GM12878 (cell line): ENCODE measurements around the gene NLRC3. TPM values are rescaled to one million over a fixed set of nuclear protein-coding genes. Genes with fewer than 3 reads are reported as not detected.

Experiments used
- BCL11A ChIP-seq: IDR thresholded peaks from 2 replicates; pipeline ENCODE4 v1.6.1; 2011; ENCODE audit warnings: low read depth, low read length
- CBFB ChIP-seq: IDR thresholded peaks from 2 replicates; pipeline ENCODE4 v1.6.1; 2016; ENCODE audit warnings: antibody characterized with exemption, low read depth
- CBX3 ChIP-seq: fragments of 200-600 bp; sonication (generic); IDR thresholded peaks from 2 replicates; pipeline ENCODE4 v1.6.1; 2016; ENCODE audit warnings: low read depth, borderline replicate concordance
- CEBPB ChIP-seq, 2 experiments: fragments of 150-350 bp in 1 of 2; IDR thresholded peaks; 2 replicates each; pipeline ENCODE4 v1.6.1; 2012 to 2014; ENCODE audit warnings: low read depth in 2 of 2, low read length in 2 of 2, borderline replicate concordance in 1 of 2, inconsistent platforms in 1 of 2
- EED ChIP-seq: sonication (generic); IDR thresholded peaks from 2 replicates; pipeline ENCODE4 v1.6.1; 2016; ENCODE audit warnings: antibody characterized with exemption, low read depth
- ETV6 ChIP-seq, 2 experiments: fragments of 450-650 bp in 1 of 2; IDR thresholded peaks in 1 of 2; conservative IDR thresholded peaks in 1 of 2; 2 replicates each; pipeline ENCODE4 v1.6.1; 2014; ENCODE audit warnings: antibody characterized with exemption in 1 of 2, borderline replicate concordance in 1 of 2, low read depth in 1 of 2, mild to moderate bottlenecking in 1 of 2, moderate library complexity in 1 of 2
- MYB ChIP-seq: fragments of 150-350 bp; IDR thresholded peaks from 2 replicates; pipeline ENCODE4 v1.6.1; 2014; ENCODE audit warnings: mild to moderate bottlenecking, low read depth, low read length, borderline replicate concordance
- PBX3 ChIP-seq: IDR thresholded peaks from 2 replicates; pipeline ENCODE4 v1.6.1; 2011; ENCODE audit warnings: mild to moderate bottlenecking, low read depth, low read length, moderate library complexity; ENCODE audit not compliant: insufficient replicate concordance
- PRDM15 ChIP-seq: fragments of 450-650 bp; formaldehyde crosslinking; IDR thresholded peaks from 2 replicates; pipeline ENCODE4 v1.4.0; 2020; ENCODE audit warnings: mild to moderate bottlenecking, moderate library complexity
- RCOR1 ChIP-seq: conservative IDR thresholded peaks from 2 replicates; pipeline ENCODE4 v1.6.1; 2012; ENCODE audit warnings: low read depth, low read length, improper control_type of control experiment
- REST ChIP-seq: IDR thresholded peaks from 2 replicates; pipeline ENCODE4 v1.6.1; 2012; ENCODE audit warnings: mild to moderate bottlenecking, low read depth, low read length
- SP1 ChIP-seq: IDR thresholded peaks from one replicate; pipeline ENCODE4 v1.6.1; 2011; ENCODE audit warnings: low read depth, low read length
- TARDBP ChIP-seq: IDR thresholded peaks from 2 replicates; pipeline ENCODE4 v1.6.1; 2016; ENCODE audit warnings: borderline replicate concordance
- YY1 ChIP-seq: IDR thresholded peaks from 2 replicates; pipeline ENCODE4 v1.6.1; 2011; ENCODE audit warnings: low read depth, mild to moderate bottlenecking, low read length
- ZBED1 ChIP-seq: IDR thresholded peaks from 2 replicates; pipeline ENCODE4 v1.6.1; 2016; ENCODE audit warnings: borderline replicate concordance
- polyA plus RNA-seq, 11 experiments: library from polyadenylated mRNA; depleted of rRNA in 4 of 11; unstranded in 6 of 11; stranded (reverse) in 5 of 11; fragments of >200 nt; fragmentation: Nextera tagmentation in 4 of 11; fragmentation: Illumina TruSeq in 1 of 11; extraction: Ambion mirVana in 4 of 11; extraction: Trizol in 1 of 11; gene quantifications; 1 replicate in 1 of 11; 2 replicates in 10 of 11; pipeline versions ENCODE4 v1.2.1 to v1.2.3, GENCODE V29; 2011 to 2016; ENCODE audit warnings: inconsistent platforms in 2 of 11, missing spikeins in 2 of 11, low read depth in 1 of 11
- total RNA-seq, 4 experiments: library from RNA; depleted of rRNA in 3 of 4; stranded (reverse); fragments of >200 nt in 3 of 4; fragmentation: Illumina TruSeq in 1 of 4; extraction: Trizol in 1 of 4; gene quantifications; 2 replicates each; pipeline versions ENCODE4 v1.2.1 to v1.2.3, GENCODE V29; 2013 to 2021

The NLRC3 gene
- total and polyA plus RNA-seq, 10 of the 15 experiments (the other 5 are each of a cell fraction or from before 2014, with no cell fraction given): 2.2 to 17.8 (median 7.6) TPM

- TF ChIP-seq REST: no peak
- no peak for TF ChIP-seq PRDM15 (CRISPR knock-in tag)
- TF ChIP-seq ZBED1: no peak
- no peak for TF ChIP-seq RCOR1
- no peak for TF ChIP-seq MYB
- TF ChIP-seq TARDBP: no peak
- TF ChIP-seq YY1: 0 out of 2 replicates have a peak, but pooled peaks have one; percentile 21
- TF ChIP-seq CBFB: no peak
- TF ChIP-seq PBX3: no peak
- no peak for TF ChIP-seq CBX3
- no peak for TF ChIP-seq CEBPB (IDR thresholded peaks at IDR 0.05; ENCODE audit: borderline replicate concordance in 1 of 2, low read depth in 2 of 2, low read length in 2 of 2)
- no peak for TF ChIP-seq EED
- no peak for TF ChIP-seq BCL11A
- TF ChIP-seq SP1: no peak
- TF ChIP-seq ETV6 (conservative IDR thresholded peaks at IDR 0.05 in 1 of 2, IDR thresholded peaks at IDR 0.05 in 1 of 2; ENCODE audit: borderline replicate concordance in 1 of 2, low read depth in 1 of 2): no peak
These were observed 30.9 kb upstream of the NLRC3 start (continued) for GRCh38 chr16:3608069-3608468.
